HEK293 (cell line): ENCODE data around the gene UBE2D2.

Source experiments
- BCL11A ChIP-seq: fragments of 450-650 bp; formaldehyde crosslinking; IDR thresholded peaks from 2 replicates; pipeline ENCODE4 v1.5.1; 2016; ENCODE audit warnings: low read depth, missing biosample characterization, missing genetic modification characterization
- GLI2 ChIP-seq: fragments of 450-650 bp; formaldehyde crosslinking; IDR thresholded peaks from 2 replicates; pipeline ENCODE4; 2017; ENCODE audit warnings: missing biosample characterization, missing genetic modification characterization, low read depth, borderline replicate concordance
- GLI4 ChIP-seq: fragments of 450-650 bp; formaldehyde crosslinking; IDR thresholded peaks from 2 replicates; pipeline ENCODE4 v1.5.1; 2016; ENCODE audit warnings: missing biosample characterization, missing genetic modification characterization
- PBX3 ChIP-seq: sonication (generic); formaldehyde crosslinking; IDR thresholded peaks from 2 replicates; pipeline ENCODE4 v1.8.1; 2022; ENCODE audit warnings: mild to moderate bottlenecking, moderate library complexity, missing genetic modification reagents
- PRDM4 ChIP-seq: fragments of 450-650 bp; formaldehyde crosslinking; IDR thresholded peaks from 2 replicates; pipeline ENCODE4 v1.5.1; 2017; ENCODE audit warnings: missing biosample characterization, missing genetic modification characterization
- RBAK ChIP-seq: fragments of 450-650 bp; formaldehyde crosslinking; IDR thresholded peaks from 2 replicates; pipeline ENCODE4 v1.5.1; 2016; ENCODE audit warnings: missing biosample characterization, missing genetic modification characterization
- REPIN1 ChIP-seq: fragments of 450-650 bp; formaldehyde crosslinking; IDR thresholded peaks from 2 replicates; pipeline ENCODE4 v1.5.1; 2017; ENCODE audit warnings: missing biosample characterization, missing genetic modification characterization, low read depth
- SCRT1 ChIP-seq: fragments of 450-650 bp; formaldehyde crosslinking; IDR thresholded peaks from 2 replicates; pipeline ENCODE4 v1.5.1; 2016; ENCODE audit warnings: missing biosample characterization, missing genetic modification characterization, borderline replicate concordance
- WT1 ChIP-seq: fragments of 450-650 bp; formaldehyde crosslinking; IDR thresholded peaks from 2 replicates; pipeline ENCODE4 v1.5.1; 2016; ENCODE audit warnings: missing biosample characterization, missing genetic modification characterization
- YY2 ChIP-seq: fragments of 450-650 bp; formaldehyde crosslinking; IDR thresholded peaks from 2 replicates; pipeline ENCODE4 v1.5.1; 2016; ENCODE audit warnings: missing biosample characterization, missing genetic modification characterization
- ZBTB8A ChIP-seq: fragments of 450-650 bp; formaldehyde crosslinking; IDR thresholded peaks from 2 replicates; pipeline ENCODE4 v1.5.1; 2016; ENCODE audit warnings: missing biosample characterization, missing genetic modification characterization
- ZFP41 ChIP-seq: fragments of 450-650 bp; formaldehyde crosslinking; IDR thresholded peaks from 2 replicates; pipeline ENCODE4 v1.5.1; 2016; ENCODE audit warnings: missing biosample characterization, missing genetic modification characterization, borderline replicate concordance
- ZNF121 ChIP-seq: fragments of 450-650 bp; formaldehyde crosslinking; IDR thresholded peaks from 2 replicates; pipeline ENCODE4 v1.5.1; 2016; ENCODE audit warnings: missing biosample characterization, missing genetic modification characterization
- ZNF138 ChIP-seq: fragments of 450-650 bp; formaldehyde crosslinking; IDR thresholded peaks from 2 replicates; pipeline ENCODE4 v1.5.1; 2016; ENCODE audit warnings: missing biosample characterization, missing genetic modification characterization, borderline replicate concordance
- ZNF155 ChIP-seq: fragments of 450-650 bp; formaldehyde crosslinking; IDR thresholded peaks from 2 replicates; pipeline ENCODE4 v1.5.1; 2016; ENCODE audit warnings: missing biosample characterization, missing genetic modification characterization
- ZNF157 ChIP-seq: fragments of 450-650 bp; formaldehyde crosslinking; IDR thresholded peaks from 2 replicates; pipeline ENCODE4 v1.5.1; 2016; ENCODE audit warnings: missing biosample characterization, missing genetic modification characterization
- ZNF19 ChIP-seq: fragments of 450-650 bp; formaldehyde crosslinking; IDR thresholded peaks from 2 replicates; pipeline ENCODE4; 2016; ENCODE audit warnings: missing biosample characterization, missing genetic modification characterization, low read depth
- ZNF202 ChIP-seq: fragments of 450-650 bp; formaldehyde crosslinking; IDR thresholded peaks from 2 replicates; pipeline ENCODE4 v1.5.1; 2016; ENCODE audit warnings: missing biosample characterization, missing genetic modification characterization, borderline replicate concordance
- ZNF214 ChIP-seq: fragments of 450-650 bp; formaldehyde crosslinking; IDR thresholded peaks from 2 replicates; pipeline ENCODE4 v1.5.1; 2017; ENCODE audit warnings: missing biosample characterization, mild to moderate bottlenecking, missing genetic modification characterization, borderline replicate concordance
- ZNF266 ChIP-seq: fragments of 450-650 bp; formaldehyde crosslinking; IDR thresholded peaks from 2 replicates; pipeline ENCODE4 v1.5.1; 2016; ENCODE audit warnings: missing biosample characterization, missing genetic modification characterization, low read depth
- ZNF341 ChIP-seq: fragments of 450-650 bp; formaldehyde crosslinking; IDR thresholded peaks from 2 replicates; pipeline ENCODE4; 2016; ENCODE audit warnings: low read depth, missing biosample characterization, missing genetic modification characterization
- ZNF510 ChIP-seq: fragments of 450-650 bp; formaldehyde crosslinking; IDR thresholded peaks from 2 replicates; pipeline ENCODE4 v1.5.1; 2018; ENCODE audit warnings: mild to moderate bottlenecking, missing genetic modification characterization, missing biosample characterization; ENCODE audit not compliant: insufficient replicate concordance
- ZNF548 ChIP-seq: fragments of 450-650 bp; formaldehyde crosslinking; IDR thresholded peaks from 2 replicates; pipeline ENCODE4 v1.5.1; 2016; ENCODE audit warnings: missing biosample characterization, missing genetic modification characterization
- ZNF571 ChIP-seq: fragments of 450-650 bp; formaldehyde crosslinking; IDR thresholded peaks from 2 replicates; pipeline ENCODE4 v1.5.0; 2017; ENCODE audit warnings: missing biosample characterization, missing genetic modification characterization
- ZNF624 ChIP-seq: fragments of 450-650 bp; formaldehyde crosslinking; IDR thresholded peaks from 2 replicates; pipeline ENCODE4 v1.5.1; 2017; ENCODE audit warnings: missing biosample characterization, missing genetic modification characterization
- ZNF645 ChIP-seq: fragments of 450-650 bp; formaldehyde crosslinking; IDR thresholded peaks from 2 replicates; pipeline ENCODE4; 2016; ENCODE audit warnings: missing biosample characterization, missing genetic modification characterization
- ZNF658 ChIP-seq: fragments of 450-650 bp; formaldehyde crosslinking; IDR thresholded peaks from 2 replicates; pipeline ENCODE4; 2016; ENCODE audit warnings: missing biosample characterization, missing genetic modification characterization
- ZNF660 ChIP-seq: fragments of 450-650 bp; IDR thresholded peaks from 2 replicates; pipeline ENCODE4 v1.5.1; 2018; ENCODE audit warnings: missing biosample characterization, mild to moderate bottlenecking, missing genetic modification characterization
- ZNF677 ChIP-seq: fragments of 450-650 bp; IDR thresholded peaks from 2 replicates; pipeline ENCODE4 v1.5.0; 2018; ENCODE audit warnings: missing biosample characterization, mild to moderate bottlenecking, missing genetic modification characterization, moderate library complexity
- ZNF76 ChIP-seq: fragments of 450-650 bp; formaldehyde crosslinking; IDR thresholded peaks from 2 replicates; pipeline ENCODE4; 2016; ENCODE audit warnings: low read depth, missing biosample characterization, missing genetic modification characterization, borderline replicate concordance
- ZNF785 ChIP-seq: fragments of 450-650 bp; formaldehyde crosslinking; IDR thresholded peaks from 2 replicates; pipeline ENCODE4 v1.5.1; 2016; ENCODE audit warnings: missing biosample characterization, missing genetic modification characterization
- ZNF830 ChIP-seq: fragments of 450-650 bp; IDR thresholded peaks from 2 replicates; pipeline ENCODE4 v1.5.0; 2018; ENCODE audit warnings: missing biosample characterization, missing genetic modification characterization, low read depth, mild to moderate bottlenecking, moderate library complexity
- TF ChIP-seq, protein P1 (sequence below): fragments of 450-650 bp; formaldehyde crosslinking; IDR thresholded peaks from 2 replicates; pipeline ENCODE4 v1.5.1; 2016; ENCODE audit warnings: missing biosample characterization, missing genetic modification characterization

UBE2D2 gene

GRCh38 chr5:139637438-139638089, 76.4 kb downstream of the UBE2D2 start (continued):
- TF ChIP-seq ZNF266 (no peak), PBX3 (peak; percentile 70; the same call in 1 of the 2 replicates), ZFP41 (tag by site-specific recombination) (no peak), SCRT1 (tag by site-specific recombination) (no peak), ZNF341 (no peak), ZNF214 (no peak), ZNF157 (tag by site-specific recombination) (no peak), ZNF138 (tag by site-specific recombination) (no peak), ZNF677 (tag by site-specific recombination) (no peak), REPIN1 (tag by site-specific recombination) (no peak), ZNF624 (tag by site-specific recombination) (no peak), BCL11A (tag by site-specific recombination) (no peak), ZNF785 (no peak), GLI2 (no peak), ZNF121 (no peak), ZNF155 (tag by site-specific recombination) (no peak), ZNF830 (no peak), ZNF202 (tag by site-specific recombination) (no peak), YY2 (tag by site-specific recombination) (no peak), ZNF645 (tag by site-specific recombination) (no peak), ZNF658 (tag by site-specific recombination) (no peak), WT1 (tag by site-specific recombination) (no peak; the same call in 1 of the 2 replicates), RBAK (tag by site-specific recombination) (no peak), ZNF548 (tag by site-specific recombination) (no peak), ZNF660 (0 out of 2 replicates have a peak, but pooled peaks have one; percentile 35), PRDM4 (no peak), ZBTB8A (tag by site-specific recombination) (peak; percentile 80), ZNF76 (tag by site-specific recombination) (peak; percentile 23; the same call in 1 of the 2 replicates), ZNF510 (tag by site-specific recombination) (no peak), GLI4 (no peak), ZNF19 (tag by site-specific recombination) (no peak), ZNF571 (tag by site-specific recombination) (no peak)
- TF ChIP-seq, protein P1, sequence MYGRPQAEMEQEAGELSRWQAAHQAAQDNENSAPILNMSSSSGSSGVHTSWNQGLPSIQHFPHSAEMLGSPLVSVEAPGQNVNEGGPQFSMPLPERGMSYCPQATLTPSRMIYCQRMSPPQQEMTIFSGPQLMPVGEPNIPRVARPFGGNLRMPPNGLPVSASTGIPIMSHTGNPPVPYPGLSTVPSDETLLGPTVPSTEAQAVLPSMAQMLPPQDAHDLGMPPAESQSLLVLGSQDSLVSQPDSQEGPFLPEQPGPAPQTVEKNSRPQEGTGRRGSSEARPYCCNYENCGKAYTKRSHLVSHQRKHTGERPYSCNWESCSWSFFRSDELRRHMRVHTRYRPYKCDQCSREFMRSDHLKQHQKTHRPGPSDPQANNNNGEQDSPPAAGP (tag by site-specific recombination): no peak
